HEK293 (cell line): ENCODE results near the gene FGD6.

Experiments
- CTCF ChIA-PET: fragments of 350-600 bp; formaldehyde crosslinking; extraction: SDS; loops from one replicate; lab custom pipeline; 2021; ENCODE audit warnings: antibody characterized with exemption; lab: Yijun Ruan, JAX
- POLR2A ChIA-PET: fragments of 300-600 bp; formaldehyde crosslinking; extraction: SDS; loops from one replicate; lab custom pipeline; 2020; ENCODE audit warnings: antibody characterized with exemption, inconsistent platforms; lab: Yijun Ruan, JAX
- H3K27ac ChIP-seq: fragments of 200-500 bp; sonication (Bioruptor generic); 2 replicates; pipeline ENCODE4 v1.5.1; 2014; ENCODE audit warnings: low read depth, low read length, control low read depth, inconsistent platforms; ENCODE audit errors: extremely low read depth
- H3K36me3 ChIP-seq, 2 experiments: fragments of 200-500 bp in 1 of 2; sonication (Bioruptor generic) in 1 of 2; 1 replicate in 1 of 2; 2 replicates in 1 of 2; pipeline ENCODE4 v1.5.1; 2014 to 2017; ENCODE audit warnings: inconsistent platforms in 2 of 2, low read length in 2 of 2; ENCODE audit not compliant: control insufficient read depth in 2 of 2, insufficient read depth in 1 of 2
- H3K4me1 ChIP-seq: fragments of 200-500 bp; sonication (Bioruptor generic); 2 replicates; pipeline ENCODE4 v1.5.1; 2014; ENCODE audit warnings: mild to moderate bottlenecking, low read length, inconsistent platforms; ENCODE audit not compliant: control insufficient read depth, insufficient read depth
- H3K4me3 ChIP-seq: 2 replicates; pipeline ENCODE4 v1.5.1; 2011; ENCODE audit warnings: low read depth, mild to moderate bottlenecking, control low read depth, low read length, moderate library complexity
- H3K9me3 ChIP-seq: fragments of 200-500 bp; sonication (Bioruptor generic); 2 replicates; pipeline ENCODE4 v1.5.1; 2014; ENCODE audit warnings: low read depth, low read length, inconsistent platforms; ENCODE audit not compliant: control insufficient read depth, insufficient read depth
- BCL11B ChIP-seq: fragments of 450-650 bp; formaldehyde crosslinking; IDR thresholded peaks from 2 replicates; pipeline ENCODE4 v1.5.1; 2016; ENCODE audit warnings: low read depth, missing biosample characterization, missing genetic modification characterization
- REST ChIP-seq: fragments of 450-650 bp; formaldehyde crosslinking; IDR thresholded peaks from 2 replicates; pipeline ENCODE4 v1.5.1; 2016; ENCODE audit warnings: missing biosample characterization, missing genetic modification characterization
- SETDB1 ChIP-seq: IDR thresholded peaks from one replicate; pipeline ENCODE4 v1.6.1; 2017; ENCODE audit warnings: mild to moderate bottlenecking, low read length, moderate library complexity, mixed read lengths; ENCODE audit not compliant: insufficient read length
- ZBTB11 ChIP-seq: fragments of 450-650 bp; formaldehyde crosslinking; conservative IDR thresholded peaks from 2 replicates; pipeline ENCODE4 v1.5.1; 2016; ENCODE audit warnings: low read depth, missing biosample characterization, missing genetic modification characterization
- ZBTB21 ChIP-seq: fragments of 450-650 bp; formaldehyde crosslinking; IDR thresholded peaks from 2 replicates; pipeline ENCODE4 v1.5.1; 2017; ENCODE audit warnings: missing biosample characterization, missing genetic modification characterization
- ZNF174 ChIP-seq: fragments of 450-650 bp; formaldehyde crosslinking; IDR thresholded peaks from 2 replicates; pipeline ENCODE4 v1.5.0; 2017; ENCODE audit warnings: missing biosample characterization, mild to moderate bottlenecking, missing genetic modification characterization
- ZNF239 ChIP-seq: fragments of 450-650 bp; formaldehyde crosslinking; IDR thresholded peaks from 2 replicates; pipeline ENCODE4 v1.5.1; 2016; ENCODE audit warnings: missing biosample characterization, missing genetic modification characterization
- ZNF24 ChIP-seq: fragments of 450-650 bp; formaldehyde crosslinking; IDR thresholded peaks from 2 replicates; pipeline ENCODE4 v1.5.1; 2016; ENCODE audit warnings: missing biosample characterization, missing genetic modification characterization
- ZNF350 ChIP-seq: fragments of 450-650 bp; formaldehyde crosslinking; IDR thresholded peaks from 2 replicates; pipeline ENCODE4 v1.5.0; 2017; ENCODE audit warnings: missing biosample characterization, mild to moderate bottlenecking, missing genetic modification characterization
- ZNF416 ChIP-seq: fragments of 450-650 bp; formaldehyde crosslinking; IDR thresholded peaks from 2 replicates; pipeline ENCODE4 v1.5.1; 2016; ENCODE audit warnings: missing biosample characterization, missing genetic modification characterization
- ZNF423 ChIP-seq: fragments of 450-650 bp; formaldehyde crosslinking; IDR thresholded peaks from 2 replicates; pipeline ENCODE4 v1.5.1; 2016; ENCODE audit warnings: missing biosample characterization, missing genetic modification characterization
- ZNF426 ChIP-seq: fragments of 450-650 bp; formaldehyde crosslinking; IDR thresholded peaks from 2 replicates; pipeline ENCODE4 v1.5.1; 2017; ENCODE audit warnings: missing biosample characterization, missing genetic modification characterization, mild to moderate bottlenecking, inconsistent platforms, moderate library complexity
- ZNF48 ChIP-seq: fragments of 450-650 bp; formaldehyde crosslinking; IDR thresholded peaks from 2 replicates; pipeline ENCODE4 v1.5.1; 2016; ENCODE audit warnings: missing biosample characterization, missing genetic modification characterization
- ZNF501 ChIP-seq: fragments of 450-650 bp; formaldehyde crosslinking; IDR thresholded peaks from 2 replicates; pipeline ENCODE4 v1.5.1; 2016; ENCODE audit warnings: missing biosample characterization, missing genetic modification characterization
- ZNF558 ChIP-seq: fragments of 450-650 bp; formaldehyde crosslinking; IDR thresholded peaks from 2 replicates; pipeline ENCODE4 v1.5.1; 2016; ENCODE audit warnings: missing biosample characterization, missing genetic modification characterization
- ZNF561 ChIP-seq: fragments of 450-650 bp; IDR thresholded peaks from 2 replicates; pipeline ENCODE4 v1.5.1; 2018; ENCODE audit warnings: missing biosample characterization, missing genetic modification characterization, borderline replicate concordance
- ZNF600 ChIP-seq: fragments of 450-650 bp; formaldehyde crosslinking; IDR thresholded peaks from 2 replicates; pipeline ENCODE4 v1.5.1; 2016; ENCODE audit warnings: missing biosample characterization, missing genetic modification characterization
- ZNF624 ChIP-seq: fragments of 450-650 bp; formaldehyde crosslinking; IDR thresholded peaks from 2 replicates; pipeline ENCODE4 v1.5.1; 2017; ENCODE audit warnings: missing biosample characterization, missing genetic modification characterization
- ZNF785 ChIP-seq: fragments of 450-650 bp; formaldehyde crosslinking; IDR thresholded peaks from 2 replicates; pipeline ENCODE4 v1.5.1; 2016; ENCODE audit warnings: missing biosample characterization, missing genetic modification characterization
- ZNF792 ChIP-seq: fragments of 450-650 bp; formaldehyde crosslinking; IDR thresholded peaks from 2 replicates; pipeline ENCODE4 v1.5.1; 2016; ENCODE audit warnings: missing biosample characterization, missing genetic modification characterization
- TF ChIP-seq, protein P1 (sequence below): fragments of 450-650 bp; formaldehyde crosslinking; IDR thresholded peaks from 2 replicates; pipeline ENCODE4 v1.5.1; 2017; ENCODE audit warnings: missing biosample characterization, missing genetic modification characterization
- TF ChIP-seq, protein P2 (sequence below): fragments of 450-650 bp; formaldehyde crosslinking; IDR thresholded peaks from 2 replicates; pipeline ENCODE4 v1.5.1; 2016; ENCODE audit warnings: missing biosample characterization, missing genetic modification characterization

The FGD6 gene

DNA sequence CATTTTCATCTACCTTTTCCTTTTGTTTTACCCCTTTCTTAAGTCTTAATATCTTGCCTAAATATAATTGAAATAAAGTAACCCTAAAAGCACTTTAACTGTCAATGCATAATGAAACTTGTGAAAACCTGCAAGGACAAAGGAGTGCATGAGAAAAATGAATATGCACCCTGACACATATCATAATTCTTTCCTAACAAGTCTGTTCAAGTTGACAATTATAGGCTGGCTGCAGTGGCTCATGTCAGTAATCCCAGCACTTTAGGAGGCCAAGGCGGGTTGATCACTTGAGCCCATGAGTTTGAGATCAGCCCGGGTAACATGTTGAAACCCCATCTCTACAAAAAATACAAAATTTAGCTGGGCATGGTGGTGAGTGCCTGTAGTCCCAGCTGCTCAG is 65.4 kb downstream of the FGD6 start:
- Histone ChIP-seq H3K27ac (no peak overlapping the region), H3K36me3 (peaks cover 0 to 3% of the 10 kb centered on the region in 2 experiments; a peak in 1 of 3 replicates), H3K4me1 (no peaks in the 10 kb centered on the region), H3K4me3 (no peak overlapping the region), H3K9me3 (no peaks in the 10 kb centered on the region)
- POLR2A ChIA-PET = no interaction called here
- TF ChIP-seq ZNF239 (no peak), REST (tag by site-specific recombination) (no peak), ZNF416 (tag by site-specific recombination) (no peak), ZNF600 (tag by site-specific recombination) (no peak), ZNF350 (no peak), ZNF561 (tag by site-specific recombination) (no peak), ZBTB11 (tag by site-specific recombination) (no peak), ZNF48 (no peak), ZNF426 (tag by site-specific recombination) (no peak), ZNF174 (no peak), ZBTB21 (tag by site-specific recombination) (no peak), ZNF501 (no peak), BCL11B (tag by site-specific recombination) (no peak), ZNF785 (tag by site-specific recombination) (no peak), ZNF558 (tag by site-specific recombination) (no peak)
- TF ChIP-seq, protein P1, sequence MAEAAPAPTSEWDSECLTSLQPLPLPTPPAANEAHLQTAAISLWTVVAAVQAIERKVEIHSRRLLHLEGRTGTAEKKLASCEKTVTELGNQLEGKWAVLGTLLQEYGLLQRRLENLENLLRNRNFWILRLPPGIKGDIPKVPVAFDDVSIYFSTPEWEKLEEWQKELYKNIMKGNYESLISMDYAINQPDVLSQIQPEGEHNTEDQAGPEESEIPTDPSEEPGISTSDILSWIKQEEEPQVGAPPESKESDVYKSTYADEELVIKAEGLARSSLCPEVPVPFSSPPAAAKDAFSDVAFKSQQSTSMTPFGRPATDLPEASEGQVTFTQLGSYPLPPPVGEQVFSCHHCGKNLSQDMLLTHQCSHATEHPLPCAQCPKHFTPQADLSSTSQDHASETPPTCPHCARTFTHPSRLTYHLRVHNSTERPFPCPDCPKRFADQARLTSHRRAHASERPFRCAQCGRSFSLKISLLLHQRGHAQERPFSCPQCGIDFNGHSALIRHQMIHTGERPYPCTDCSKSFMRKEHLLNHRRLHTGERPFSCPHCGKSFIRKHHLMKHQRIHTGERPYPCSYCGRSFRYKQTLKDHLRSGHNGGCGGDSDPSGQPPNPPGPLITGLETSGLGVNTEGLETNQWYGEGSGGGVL (tag by site-specific recombination) = no peak
- CTCF ChIA-PET = no interaction called here

GRCh38 chr12:95151406-95151805 is 65.9 kb downstream of the FGD6 start:
- Histone ChIP-seq H3K36me3 (peaks cover 0 to 3% of the 10 kb centered on the region in 2 experiments; a peak in 1 of 3 replicates), H3K4me3 (no peak overlapping the region), H3K9me3 (no peaks in the 10 kb centered on the region), H3K27ac (no peak overlapping the region), H3K4me1 (no peaks in the 10 kb centered on the region)
- TF ChIP-seq ZNF624 (tag by site-specific recombination) = no peak
- no peak for TF ChIP-seq ZNF792
- TF ChIP-seq ZNF24 (tag by site-specific recombination) = no peak
- no peak for TF ChIP-seq ZNF600 (tag by site-specific recombination)
- TF ChIP-seq ZNF423 (tag by site-specific recombination) = no peak
- TF ChIP-seq SETDB1 = no peak
- TF ChIP-seq, protein P2, sequence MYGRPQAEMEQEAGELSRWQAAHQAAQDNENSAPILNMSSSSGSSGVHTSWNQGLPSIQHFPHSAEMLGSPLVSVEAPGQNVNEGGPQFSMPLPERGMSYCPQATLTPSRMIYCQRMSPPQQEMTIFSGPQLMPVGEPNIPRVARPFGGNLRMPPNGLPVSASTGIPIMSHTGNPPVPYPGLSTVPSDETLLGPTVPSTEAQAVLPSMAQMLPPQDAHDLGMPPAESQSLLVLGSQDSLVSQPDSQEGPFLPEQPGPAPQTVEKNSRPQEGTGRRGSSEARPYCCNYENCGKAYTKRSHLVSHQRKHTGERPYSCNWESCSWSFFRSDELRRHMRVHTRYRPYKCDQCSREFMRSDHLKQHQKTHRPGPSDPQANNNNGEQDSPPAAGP (tag by site-specific recombination) = no peak
- POLR2A ChIA-PET = no interaction called here
- CTCF ChIA-PET = no interaction called here
